Retinal pigment epithelial cell (primary cell): ENCODE results near the gene ANOS1.

Experiments
- DNase-seq: peaks from one replicate; pipeline ENCODE4 v3.0.0-alpha.2; 2010; ENCODE audit warnings: low read depth
- H3K4me3 ChIP-seq: 2 replicates; pipeline ENCODE4 v1.5.1; 2011; ENCODE audit warnings: mild to moderate bottlenecking, low read length, control low read depth, moderate library complexity
- TF ChIP-seq, protein P1 (sequence below): conservative IDR thresholded peaks from 2 replicates; pipeline ENCODE4 v1.5.1; 2011; ENCODE audit warnings: low read depth, low read length, control low read depth, inconsistent platforms

The ANOS1 gene

DNA sequence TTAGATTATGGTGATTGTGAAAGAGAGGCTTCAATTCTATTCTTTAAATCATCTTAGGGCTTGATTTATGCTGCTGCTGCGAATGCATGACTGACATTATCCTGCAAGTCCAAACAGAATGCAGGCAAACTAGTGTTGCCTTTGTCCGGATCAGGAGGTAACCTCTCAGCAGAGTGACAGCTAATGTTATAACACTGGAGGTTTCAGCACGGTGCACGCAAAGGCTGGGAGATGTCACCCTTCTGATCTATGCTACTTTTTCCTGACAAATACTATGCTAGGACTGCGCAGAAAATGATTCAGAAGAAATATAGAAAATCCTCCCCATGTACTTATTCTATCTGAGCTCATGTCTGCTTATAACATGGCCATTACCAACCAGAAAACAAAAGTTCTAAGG, 48.2 kb downstream of the ANOS1 start:
- no peak overlapping the region for H3K4me3 ChIP-seq
- TF ChIP-seq, protein P1, sequence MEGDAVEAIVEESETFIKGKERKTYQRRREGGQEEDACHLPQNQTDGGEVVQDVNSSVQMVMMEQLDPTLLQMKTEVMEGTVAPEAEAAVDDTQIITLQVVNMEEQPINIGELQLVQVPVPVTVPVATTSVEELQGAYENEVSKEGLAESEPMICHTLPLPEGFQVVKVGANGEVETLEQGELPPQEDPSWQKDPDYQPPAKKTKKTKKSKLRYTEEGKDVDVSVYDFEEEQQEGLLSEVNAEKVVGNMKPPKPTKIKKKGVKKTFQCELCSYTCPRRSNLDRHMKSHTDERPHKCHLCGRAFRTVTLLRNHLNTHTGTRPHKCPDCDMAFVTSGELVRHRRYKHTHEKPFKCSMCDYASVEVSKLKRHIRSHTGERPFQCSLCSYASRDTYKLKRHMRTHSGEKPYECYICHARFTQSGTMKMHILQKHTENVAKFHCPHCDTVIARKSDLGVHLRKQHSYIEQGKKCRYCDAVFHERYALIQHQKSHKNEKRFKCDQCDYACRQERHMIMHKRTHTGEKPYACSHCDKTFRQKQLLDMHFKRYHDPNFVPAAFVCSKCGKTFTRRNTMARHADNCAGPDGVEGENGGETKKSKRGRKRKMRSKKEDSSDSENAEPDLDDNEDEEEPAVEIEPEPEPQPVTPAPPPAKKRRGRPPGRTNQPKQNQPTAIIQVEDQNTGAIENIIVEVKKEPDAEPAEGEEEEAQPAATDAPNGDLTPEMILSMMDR = no peak
- DNase-seq = no peak

DNA sequence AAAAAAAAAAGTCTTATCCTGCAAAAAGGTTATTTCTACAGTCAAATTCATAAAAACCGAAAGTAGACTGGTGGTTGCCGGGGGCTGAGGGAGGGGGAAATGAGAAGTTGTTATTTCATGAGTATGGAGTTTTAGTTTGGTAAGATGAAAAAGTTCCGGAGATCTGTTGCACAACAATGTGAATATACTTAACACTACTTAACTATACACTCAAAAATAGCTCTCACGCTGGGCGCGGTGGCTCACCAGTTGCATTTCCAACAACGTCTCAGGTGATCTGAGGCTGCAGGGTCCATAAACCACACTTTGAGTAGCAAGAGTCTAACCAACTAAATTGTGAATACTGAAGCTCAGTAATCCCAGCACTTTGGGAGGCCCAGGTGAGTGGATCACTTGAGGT, 52.4 kb downstream of the ANOS1 start:
- DNase-seq = no peak
- H3K4me3 ChIP-seq = no peak overlapping the region
- TF ChIP-seq, protein P1 = no peak

DNA sequence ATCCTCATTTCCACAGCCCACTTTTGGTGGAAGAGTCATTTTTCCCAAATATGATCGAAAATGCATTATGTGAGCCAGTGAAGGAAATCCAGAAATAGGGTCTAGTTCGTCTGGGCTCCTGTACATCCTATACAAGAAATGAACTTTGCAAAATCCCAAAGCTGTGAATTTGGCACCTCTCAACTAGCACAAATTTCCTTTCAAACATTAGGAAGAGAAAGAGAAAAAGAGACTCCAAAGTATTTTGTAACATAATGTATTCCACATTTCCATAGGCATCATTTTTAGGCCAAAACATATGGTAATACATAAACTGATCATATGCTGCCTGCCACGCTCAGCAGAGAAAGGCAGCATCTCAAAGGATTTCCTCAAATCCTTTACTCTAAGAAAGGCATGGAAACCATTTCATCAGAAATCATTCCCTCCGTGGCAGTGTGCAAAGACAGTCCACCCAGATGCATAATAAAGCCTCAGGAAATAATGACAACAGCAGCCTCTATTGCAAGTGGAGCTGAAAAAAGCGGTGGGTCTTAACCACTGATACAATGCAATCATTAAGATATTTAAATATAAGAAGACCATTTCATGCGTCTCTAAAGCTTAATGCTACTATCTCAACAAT, 56.8 kb downstream of the ANOS1 start:
- H3K4me3 ChIP-seq = no peak overlapping the region
- DNase-seq = no peak
- TF ChIP-seq, protein P1 = no peak

DNA sequence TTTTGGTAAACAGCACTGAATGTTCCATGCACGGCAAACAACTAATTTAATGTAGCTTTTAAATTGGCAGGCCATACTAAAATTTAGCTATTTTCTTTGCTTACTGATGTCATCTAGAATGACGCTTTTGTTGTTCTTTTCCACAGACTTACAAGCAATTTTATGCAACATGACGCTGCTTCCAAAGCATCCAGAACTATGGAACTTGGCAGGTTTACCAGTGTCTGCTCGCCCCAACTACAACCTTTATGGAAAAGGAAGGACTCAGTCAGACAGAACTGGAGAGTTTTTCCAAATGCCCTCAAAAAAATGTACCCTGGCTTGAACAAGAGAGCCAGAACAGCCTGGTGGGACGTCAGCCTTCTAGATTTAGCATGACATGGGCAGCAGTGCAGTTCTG, 58.7 kb downstream of the ANOS1 start:
- no peak overlapping the region for H3K4me3 ChIP-seq
- TF ChIP-seq, protein P1 = no peak

DNA sequence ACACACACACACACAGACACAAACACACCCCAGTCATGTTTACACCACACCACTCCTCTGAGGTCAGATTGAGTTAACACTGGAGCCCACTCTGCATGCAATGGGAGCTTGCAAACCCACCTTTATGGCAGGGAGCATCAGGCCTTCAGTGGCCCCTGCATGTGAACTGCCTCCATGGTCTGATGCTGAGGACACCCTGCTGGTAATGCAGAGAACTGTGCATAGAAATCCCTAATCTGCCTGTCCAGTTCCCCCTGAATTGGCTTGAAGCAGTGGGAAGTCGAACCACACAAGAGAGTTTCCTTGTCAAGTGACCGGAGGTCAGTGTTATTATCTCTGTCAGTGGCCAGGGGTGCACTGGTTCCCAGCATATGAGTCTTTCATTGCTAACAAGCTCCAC, 59.8 kb downstream of the ANOS1 start:
- TF ChIP-seq, protein P1 = peak; percentile 6
- DNase-seq = no peak
- no peak overlapping the region for H3K4me3 ChIP-seq

More for the DNA sequence above, 58.7 kb downstream of the ANOS1 start:
- DNase-seq = no peak

DNA sequence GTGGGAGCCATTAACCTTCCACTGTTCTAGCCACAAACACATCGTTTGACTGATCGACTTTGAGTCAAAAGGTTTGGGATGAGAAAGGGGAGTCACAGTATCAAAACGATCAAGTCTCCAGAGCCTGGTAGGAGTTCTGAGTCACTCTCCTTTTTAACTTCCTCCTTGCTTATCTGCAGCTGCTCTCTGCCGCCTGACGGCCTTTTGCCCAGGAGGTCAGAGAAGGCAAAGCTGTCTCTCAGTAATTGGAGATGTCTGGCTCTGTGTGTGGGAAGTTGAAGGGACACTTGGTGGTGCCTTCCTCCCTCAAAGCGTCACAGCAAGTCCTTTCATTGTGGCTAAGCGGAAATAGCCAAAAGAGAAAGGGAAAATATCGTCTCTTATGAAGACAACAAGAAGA, 63.1 kb downstream of the ANOS1 start:
- TF ChIP-seq, protein P1 = no peak
- no peak for DNase-seq
- H3K4me3 ChIP-seq = no peak overlapping the region

DNA sequence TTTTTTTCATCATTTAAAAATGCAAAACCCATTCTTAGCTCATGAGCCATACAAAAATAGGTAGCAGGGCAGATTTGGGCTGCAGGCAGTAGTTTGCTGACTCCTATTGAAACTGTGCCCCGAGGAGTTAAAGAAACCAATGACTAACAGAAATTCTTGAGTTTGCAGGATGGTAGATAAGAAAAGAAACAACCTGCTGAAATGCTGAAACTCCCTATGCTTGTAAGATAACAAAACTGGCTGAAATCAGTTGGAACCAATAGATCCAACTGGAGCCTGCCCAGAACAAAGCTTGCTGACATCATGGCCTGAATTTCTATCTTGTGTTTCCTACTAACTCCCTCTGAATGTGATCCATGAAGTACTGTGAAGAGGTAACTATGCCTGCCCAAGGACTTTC, 68.6 kb downstream of the ANOS1 start:
- DNase-seq = no peak
- TF ChIP-seq, protein P1 = no peak
- no peak overlapping the region for H3K4me3 ChIP-seq
